Panc1 (cell line): Measurements from ENCODE around the gene CIAO3. TPM values are rescaled to one million over a fixed set of nuclear protein-coding genes. Genes with fewer than 3 reads are reported as not detected.

ENCODE experiments used
- ATAC-seq: fragments of 200-7000 bp; cut with Tn5 transposase; 2 replicates; pipeline ENCODE4 v1.9.1; 2020; ENCODE audit warnings: mild to moderate bottlenecking, moderate library complexity
- BruUV-seq: library from RNA; stranded (reverse); fragments of 400-500 nt; replicated peaks from 2 replicates; lab custom pipeline; 2021; lab: Mats Ljungman, UMichigan
- CTCF ChIA-PET: fragments of 300-600 bp; sonication (Branson Sonifier 250); formaldehyde crosslinking; loops from one replicate; lab custom pipeline; 2022; ENCODE audit warnings: antibody characterized with exemption; lab: Charles Lee
- POLR2A ChIA-PET: fragments of 300-600 bp; sonication (Branson Sonifier 250); formaldehyde crosslinking; loops from one replicate; lab custom pipeline; 2022; ENCODE audit warnings: antibody characterized with exemption; lab: Charles Lee
- DNase-seq: peaks from one replicate; pipeline ENCODE4 v3.0.0-alpha.2; 2010; ENCODE audit warnings: low read depth, low spot score
- H3K27ac ChIP-seq: 2 replicates; pipeline ENCODE4 v1.5.1; 2011; ENCODE audit warnings: mild to moderate bottlenecking, low read length, inconsistent platforms
- H3K27me3 ChIP-seq: fragments of 200-500 bp; sonication (Bioruptor generic); 2 replicates; pipeline ENCODE4 v1.6.0; 2014; ENCODE audit warnings: low read length, inconsistent platforms; ENCODE audit not compliant: control insufficient read depth, insufficient read depth
- H3K36me3 ChIP-seq: fragments of 200-500 bp; sonication (Bioruptor generic); 2 replicates; pipeline ENCODE4 v1.5.1; 2014; ENCODE audit warnings: inconsistent platforms, mild to moderate bottlenecking, low read length, moderate library complexity; ENCODE audit not compliant: control insufficient read depth, insufficient read depth
- H3K4me1 ChIP-seq: 2 replicates; pipeline ENCODE4 v1.5.1; 2011; ENCODE audit warnings: inconsistent platforms, mild to moderate bottlenecking, low read length, moderate library complexity; ENCODE audit not compliant: control insufficient read depth, insufficient read depth
- H3K4me3 ChIP-seq, 2 experiments: 2 replicates each; pipeline ENCODE4 v1.5.1; 2011 to 2012; ENCODE audit warnings: low read depth in 2 of 2, low read length in 2 of 2, mild to moderate bottlenecking in 2 of 2, inconsistent platforms in 1 of 2, moderate library complexity in 1 of 2
- H3K9me3 ChIP-seq: fragments of 200-500 bp; sonication (Bioruptor generic); 2 replicates; pipeline ENCODE4 v1.5.1; 2014; ENCODE audit warnings: low read depth, mild to moderate bottlenecking, inconsistent platforms, low read length, moderate library complexity; ENCODE audit not compliant: control insufficient read depth, insufficient read depth
- POLR2AphosphoS5 ChIP-seq: IDR thresholded peaks from 2 replicates; pipeline ENCODE4 v1.6.1; 2012; ENCODE audit warnings: mild to moderate bottlenecking, low read depth, low read length, moderate library complexity
- SIN3A ChIP-seq: IDR thresholded peaks from 2 replicates; pipeline ENCODE4 v1.6.1; 2012; ENCODE audit warnings: low read depth, mild to moderate bottlenecking, low read length, moderate library complexity, borderline replicate concordance; ENCODE audit not compliant: insufficient read depth
- TCF7L2 ChIP-seq: IDR thresholded peaks from 2 replicates; pipeline ENCODE4 v1.6.1; 2011; ENCODE audit warnings: mild to moderate bottlenecking, low read depth, low read length, inconsistent platforms
- in situ Hi-C: cut with HindIII; loops from 2 replicates; pipeline ENCODE4 v1.10.0; 2016; ENCODE audit warnings: low sequenced_read_pairs, low pct_unique_long_range_greater_than_20kb
- intact Hi-C: fragments of 100-400 bp; cut with micrococcal nuclease; formaldehyde crosslinking; loops from one replicate; pipeline ENCODE4 v1.10.0; 2022; ENCODE audit not compliant: unreplicated experiment
- total RNA-seq: library from RNA; stranded (reverse); gene quantifications from one replicate; pipeline ENCODE4 v1.2.1, GENCODE V29; 2021; ENCODE audit not compliant: unreplicated experiment
- TF ChIP-seq, protein P1 (sequence below): fragments of 450-650 bp; IDR thresholded peaks from 2 replicates; pipeline ENCODE4 v1.5.1; 2017; ENCODE audit warnings: mild to moderate bottlenecking
- TF ChIP-seq, protein P2 (sequence below), 2 experiments: IDR thresholded peaks; 2 replicates each; pipeline ENCODE4 v1.6.1; 2011 to 2012; ENCODE audit warnings: low read depth in 2 of 2, control low read depth in 1 of 2, low read length in 1 of 2, mild to moderate bottlenecking in 1 of 2, moderate library complexity in 1 of 2; ENCODE audit not compliant: insufficient read depth in 1 of 2

The CIAO3 gene
- total RNA-seq, 1 experiment from 2014 or later: 34.0 TPM

DNA sequence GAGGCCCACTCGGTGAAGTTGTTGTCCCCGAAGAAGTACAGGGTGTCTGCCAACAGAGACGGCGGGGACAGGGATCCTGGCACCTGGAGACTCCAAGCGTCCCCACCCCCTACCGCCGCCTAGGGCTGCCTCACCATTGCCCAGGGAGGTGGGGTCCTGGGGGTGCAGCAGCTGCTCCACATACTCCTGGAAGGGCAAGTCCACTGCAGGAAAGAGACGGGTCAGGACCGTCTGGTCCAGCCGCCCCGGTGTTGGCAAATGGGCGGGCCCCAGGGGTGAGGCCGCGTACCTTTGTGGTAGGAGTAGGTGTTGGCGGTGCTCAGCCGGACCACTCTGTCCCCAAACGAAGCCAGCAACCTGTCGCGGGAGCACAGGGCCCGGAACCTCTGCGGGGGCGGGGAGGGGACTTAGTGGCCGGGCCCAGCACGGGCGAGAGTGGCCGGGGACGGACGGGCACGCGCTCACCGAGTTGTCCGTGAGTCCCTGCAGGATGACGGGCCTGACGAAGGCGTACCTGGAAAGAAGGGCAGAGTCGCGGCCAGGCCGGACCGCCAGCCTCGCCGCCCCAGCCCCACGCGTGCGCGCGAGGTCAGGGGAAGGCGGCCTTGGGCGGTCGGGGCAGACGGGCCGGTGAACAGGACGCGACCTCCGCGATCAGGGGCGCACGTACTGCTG lies 57.3 kb downstream of the CIAO3 start:
- Histone ChIP-seq H3K27ac (peak overlapping the region; percentile 87), H3K4me1 (peaks cover 18% of the 10 kb centered on the region), H3K27me3 (no peaks in the 10 kb centered on the region), H3K36me3 (peaks cover 5% of the 10 kb centered on the region; the same call in 1 of the 2 replicates), H3K4me3 (peak overlapping the region; percentile 66 to 71), H3K9me3 (no peaks in the 10 kb centered on the region)
- peak; percentile 7 for ATAC-seq
- intact Hi-C loops (loop anchor here (10.0 kb wide), 1 partner anchor 1091 kb away; the partner anchor contains the start of genes EME2, MRPS34 and NME3), in situ Hi-C loops (no loop called here)
- no TSS peak for BruUV-seq
- POLR2A ChIA-PET: no interaction called here
- DNase-seq: no peak
- TF ChIP-seq, protein P1, sequence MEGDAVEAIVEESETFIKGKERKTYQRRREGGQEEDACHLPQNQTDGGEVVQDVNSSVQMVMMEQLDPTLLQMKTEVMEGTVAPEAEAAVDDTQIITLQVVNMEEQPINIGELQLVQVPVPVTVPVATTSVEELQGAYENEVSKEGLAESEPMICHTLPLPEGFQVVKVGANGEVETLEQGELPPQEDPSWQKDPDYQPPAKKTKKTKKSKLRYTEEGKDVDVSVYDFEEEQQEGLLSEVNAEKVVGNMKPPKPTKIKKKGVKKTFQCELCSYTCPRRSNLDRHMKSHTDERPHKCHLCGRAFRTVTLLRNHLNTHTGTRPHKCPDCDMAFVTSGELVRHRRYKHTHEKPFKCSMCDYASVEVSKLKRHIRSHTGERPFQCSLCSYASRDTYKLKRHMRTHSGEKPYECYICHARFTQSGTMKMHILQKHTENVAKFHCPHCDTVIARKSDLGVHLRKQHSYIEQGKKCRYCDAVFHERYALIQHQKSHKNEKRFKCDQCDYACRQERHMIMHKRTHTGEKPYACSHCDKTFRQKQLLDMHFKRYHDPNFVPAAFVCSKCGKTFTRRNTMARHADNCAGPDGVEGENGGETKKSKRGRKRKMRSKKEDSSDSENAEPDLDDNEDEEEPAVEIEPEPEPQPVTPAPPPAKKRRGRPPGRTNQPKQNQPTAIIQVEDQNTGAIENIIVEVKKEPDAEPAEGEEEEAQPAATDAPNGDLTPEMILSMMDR: no peak
- TF ChIP-seq, protein P2, sequence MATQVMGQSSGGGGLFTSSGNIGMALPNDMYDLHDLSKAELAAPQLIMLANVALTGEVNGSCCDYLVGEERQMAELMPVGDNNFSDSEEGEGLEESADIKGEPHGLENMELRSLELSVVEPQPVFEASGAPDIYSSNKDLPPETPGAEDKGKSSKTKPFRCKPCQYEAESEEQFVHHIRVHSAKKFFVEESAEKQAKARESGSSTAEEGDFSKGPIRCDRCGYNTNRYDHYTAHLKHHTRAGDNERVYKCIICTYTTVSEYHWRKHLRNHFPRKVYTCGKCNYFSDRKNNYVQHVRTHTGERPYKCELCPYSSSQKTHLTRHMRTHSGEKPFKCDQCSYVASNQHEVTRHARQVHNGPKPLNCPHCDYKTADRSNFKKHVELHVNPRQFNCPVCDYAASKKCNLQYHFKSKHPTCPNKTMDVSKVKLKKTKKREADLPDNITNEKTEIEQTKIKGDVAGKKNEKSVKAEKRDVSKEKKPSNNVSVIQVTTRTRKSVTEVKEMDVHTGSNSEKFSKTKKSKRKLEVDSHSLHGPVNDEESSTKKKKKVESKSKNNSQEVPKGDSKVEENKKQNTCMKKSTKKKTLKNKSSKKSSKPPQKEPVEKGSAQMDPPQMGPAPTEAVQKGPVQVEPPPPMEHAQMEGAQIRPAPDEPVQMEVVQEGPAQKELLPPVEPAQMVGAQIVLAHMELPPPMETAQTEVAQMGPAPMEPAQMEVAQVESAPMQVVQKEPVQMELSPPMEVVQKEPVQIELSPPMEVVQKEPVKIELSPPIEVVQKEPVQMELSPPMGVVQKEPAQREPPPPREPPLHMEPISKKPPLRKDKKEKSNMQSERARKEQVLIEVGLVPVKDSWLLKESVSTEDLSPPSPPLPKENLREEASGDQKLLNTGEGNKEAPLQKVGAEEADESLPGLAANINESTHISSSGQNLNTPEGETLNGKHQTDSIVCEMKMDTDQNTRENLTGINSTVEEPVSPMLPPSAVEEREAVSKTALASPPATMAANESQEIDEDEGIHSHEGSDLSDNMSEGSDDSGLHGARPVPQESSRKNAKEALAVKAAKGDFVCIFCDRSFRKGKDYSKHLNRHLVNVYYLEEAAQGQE (IDR thresholded peaks at IDR 0.05; ENCODE audit: insufficient read depth in 1 of 2, low read depth in 2 of 2, low read length in 1 of 2): no peak
- TF ChIP-seq POLR2AphosphoS5 (no peak), TCF7L2 (no peak), SIN3A (no peak)
- CTCF ChIA-PET: no interaction called here

DNA sequence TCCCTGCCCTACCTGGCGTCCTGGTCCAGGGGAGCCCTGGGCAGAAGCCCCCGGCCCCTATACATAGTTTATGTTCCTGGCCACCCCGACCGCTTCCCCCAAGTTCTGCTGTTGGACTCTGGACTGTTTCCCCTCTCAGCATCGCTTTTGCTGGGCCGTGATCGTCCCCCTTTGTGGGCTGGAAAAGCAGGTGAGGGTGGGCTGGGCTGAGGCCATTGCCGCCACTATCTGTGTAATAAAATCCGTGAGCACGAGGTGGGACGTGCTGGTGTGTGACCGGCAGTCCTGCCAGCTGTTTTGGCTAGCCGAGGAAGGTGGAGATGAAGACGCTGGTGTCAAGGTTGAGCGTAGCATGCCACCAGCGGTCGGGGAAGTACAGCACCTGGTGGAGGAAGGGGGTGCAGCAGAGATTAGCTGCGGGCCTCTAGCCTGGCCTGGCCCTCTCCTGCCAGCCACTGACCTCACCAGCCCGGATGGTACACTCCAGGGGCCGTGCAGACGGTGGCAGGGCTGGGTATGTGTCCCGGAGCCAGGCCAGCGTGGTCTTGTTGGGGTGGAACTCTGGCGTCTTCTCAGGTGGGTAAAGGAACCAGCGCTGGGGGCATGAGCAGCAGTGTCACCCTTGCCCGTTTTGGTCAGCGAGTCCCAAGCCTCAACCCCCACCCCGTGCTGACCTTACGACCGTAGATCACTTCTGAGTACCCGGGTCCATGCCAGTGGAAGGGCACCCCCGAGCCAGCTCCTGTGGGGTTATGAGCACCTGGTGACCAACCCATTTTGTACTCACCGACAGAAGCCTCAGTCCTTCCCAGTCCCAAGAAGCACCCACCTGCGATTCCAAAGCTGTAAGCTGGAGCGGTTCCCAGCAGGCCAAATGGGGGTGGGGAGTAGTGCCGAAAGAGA lies 58.1 kb downstream of the CIAO3 start:
- DNase-seq (no peak), ATAC-seq (peak; percentile 7)
- intact Hi-C loops (loop anchor here (10.0 kb wide), 1 partner anchor 1092 kb away; the partner anchor contains the start of genes EME2, MRPS34 and NME3), in situ Hi-C loops (no loop called here)
- H3K27me3 ChIP-seq: no peaks in the 10 kb centered on the region
- POLR2A ChIA-PET: no interaction called here
- no peaks in the 10 kb centered on the region for H3K9me3 ChIP-seq
- peaks cover 18% of the 10 kb centered on the region for H3K4me1 ChIP-seq
- TF ChIP-seq, protein P1: peak; percentile 24
- peak; percentile 28; the same call in 1 of the 2 replicates for TF ChIP-seq POLR2AphosphoS5
- TF ChIP-seq, protein P2 (IDR thresholded peaks at IDR 0.05; ENCODE audit: insufficient read depth in 1 of 2, low read depth in 2 of 2, low read length in 1 of 2): no peak; a peak in 1 of 4 replicates
- no peak for TF ChIP-seq TCF7L2
- peak; percentile 74; the same call in 1 of the 2 replicates for TF ChIP-seq SIN3A
- peaks cover 5% of the 10 kb centered on the region; the same call in 1 of the 2 replicates for H3K36me3 ChIP-seq
- CTCF ChIA-PET: no interaction called here
- peak overlapping the region; percentile 87 for H3K27ac ChIP-seq
- no TSS peak for BruUV-seq
- H3K4me3 ChIP-seq: peak overlapping the region; percentile 66 to 71
